GM20431 (cell line): ENCODE data around the gene AFAP1.

Source experiments
- in situ Hi-C: fragments of 300-500 bp; cut with MseI, MboI; formaldehyde crosslinking; loops from one replicate; pipeline ENCODE4 v1.15.0; 2020; ENCODE audit warnings: low sequenced_read_pairs; ENCODE audit not compliant: unreplicated experiment

The AFAP1 gene

GRCh38 chr4:7736436-7737267, 203.0 kb downstream of the AFAP1 start:
- in situ Hi-C loops: no loop called here

GRCh38 chr4:7735961-7736360, 203.7 kb downstream of the AFAP1 start:
- in situ Hi-C loops: no loop called here

DNA sequence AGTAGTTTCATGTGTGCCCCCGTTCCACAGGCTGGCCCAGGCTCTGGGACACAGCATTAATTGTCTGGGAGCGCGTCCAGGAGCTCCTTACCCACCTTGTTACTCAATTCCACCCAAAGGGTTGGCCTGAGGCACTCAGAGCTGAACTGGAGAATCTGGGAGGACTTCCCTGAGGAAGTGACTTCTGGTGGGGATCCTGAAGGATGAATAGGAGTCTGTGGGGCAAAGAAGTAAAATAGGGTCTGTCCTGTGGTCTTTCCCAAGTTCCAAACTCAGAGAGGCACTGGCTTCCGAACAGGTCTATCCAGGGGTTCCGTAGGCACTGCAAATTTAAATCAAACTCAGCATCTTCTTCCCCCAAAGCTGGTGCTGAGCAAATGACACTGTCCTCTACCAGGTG, 204.3 kb downstream of the AFAP1 start:
- in situ Hi-C loops: no loop called here

DNA sequence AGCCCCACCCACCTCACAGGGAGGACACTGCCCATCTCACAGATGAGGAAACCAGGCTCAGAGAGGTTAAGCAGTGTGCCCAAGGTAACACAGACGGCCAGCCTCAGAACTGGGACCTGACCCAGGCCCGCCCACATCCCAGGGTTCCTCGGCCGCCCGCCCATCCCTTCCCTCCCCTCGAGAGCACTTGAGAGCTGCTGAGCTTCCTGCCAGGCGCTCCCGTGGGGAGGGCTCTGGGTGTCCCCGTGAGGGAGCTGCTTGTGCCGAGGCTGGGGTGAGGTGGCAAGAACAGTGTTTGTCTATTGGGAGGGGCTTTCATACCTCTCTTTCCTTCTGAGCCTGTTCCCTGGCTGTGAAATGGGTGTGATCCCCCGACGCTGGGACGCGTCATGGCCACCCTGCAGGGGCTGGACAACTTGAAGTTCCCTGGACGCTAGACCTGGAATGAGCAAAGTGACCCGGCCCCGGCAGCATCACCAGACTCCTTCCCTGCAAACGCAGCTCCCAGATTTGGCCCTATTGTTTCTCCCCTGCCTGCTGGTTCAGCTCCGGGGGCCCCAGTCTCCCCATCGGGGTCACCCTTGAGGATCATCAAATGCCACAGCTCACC, 204.9 kb downstream of the AFAP1 start:
- in situ Hi-C loops: no loop called here

DNA sequence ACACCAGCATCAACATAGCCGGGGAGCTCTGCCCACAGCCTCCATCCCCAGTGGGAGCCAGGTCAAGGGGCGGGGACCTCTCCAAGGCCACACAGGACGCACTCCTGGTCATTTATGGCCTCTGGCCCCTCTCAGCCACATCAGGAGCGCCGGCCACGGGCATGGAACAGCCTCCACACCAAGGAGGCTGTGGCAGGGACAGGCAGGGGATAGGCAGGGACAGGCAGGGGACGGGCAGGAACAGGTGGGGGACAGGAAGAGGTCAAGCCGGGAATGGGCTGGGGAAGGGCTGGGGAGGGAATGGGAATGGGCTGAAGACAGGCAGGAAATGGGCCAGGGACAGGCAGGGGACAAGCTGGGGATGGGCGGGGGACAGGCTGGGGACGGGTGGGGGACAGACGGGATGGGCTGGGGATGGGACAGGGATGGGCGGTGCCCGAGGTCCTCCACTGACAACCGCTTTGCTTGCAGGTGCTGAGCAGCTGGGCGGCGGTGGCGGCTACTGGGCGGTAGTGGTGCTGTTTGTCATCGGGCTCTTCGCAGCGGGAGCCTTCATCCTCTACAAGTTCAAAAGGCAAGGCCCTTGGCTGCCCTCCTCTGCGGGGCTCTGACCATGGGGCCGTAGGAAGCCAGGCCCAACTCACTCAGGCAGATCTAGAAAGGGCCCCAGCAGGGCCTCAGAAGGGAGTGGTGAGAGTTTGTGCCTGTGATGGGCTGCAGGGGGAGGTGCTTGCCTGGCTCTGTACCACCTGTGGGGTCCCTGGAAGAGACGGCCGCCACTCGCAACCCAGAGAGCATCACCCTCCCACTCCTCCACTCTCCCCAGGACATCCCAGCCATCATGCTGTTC, 205.6 kb downstream of the AFAP1 start:
- in situ Hi-C loops: no loop called here

DNA sequence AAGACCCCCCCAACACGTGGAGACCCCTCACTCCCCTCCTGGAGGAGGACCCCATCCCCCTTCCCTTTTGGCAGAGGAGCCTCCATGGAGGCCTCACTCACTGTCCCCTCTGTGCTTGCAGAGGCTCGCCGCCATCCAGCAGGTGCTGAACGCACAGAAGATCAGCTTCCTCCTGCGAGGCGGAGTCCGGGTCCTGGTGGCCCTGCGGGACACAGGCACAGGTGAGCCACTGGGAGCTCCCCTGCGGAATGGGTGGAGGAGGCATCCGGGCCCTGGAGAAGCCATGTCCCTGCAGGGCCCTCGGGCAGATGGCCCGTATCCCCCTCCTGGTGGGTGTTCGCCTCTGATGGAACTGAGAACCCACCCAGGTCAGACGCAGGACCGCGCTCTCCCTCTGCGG, 206.5 kb downstream of the AFAP1 start:
- in situ Hi-C loops: no loop called here

DNA sequence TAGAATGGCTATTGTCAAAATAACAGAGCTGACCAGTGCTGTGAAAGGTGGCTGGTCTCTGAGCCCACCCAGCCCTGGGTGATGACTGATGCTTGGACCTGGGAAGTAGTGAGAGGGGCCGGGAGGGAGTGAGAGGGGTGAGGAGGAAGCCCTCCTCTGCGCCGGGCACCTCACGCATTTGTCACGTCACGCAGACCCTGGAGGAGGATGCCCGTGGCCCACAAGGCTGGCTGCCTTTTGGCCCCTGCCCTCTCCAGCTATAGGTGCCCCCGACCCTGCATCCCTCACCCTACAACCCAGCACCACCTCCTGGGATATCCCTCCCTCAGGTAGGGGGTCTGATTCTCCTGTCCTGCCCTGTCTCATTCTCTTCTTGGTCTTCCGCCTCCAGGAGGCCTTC, 207.4 kb downstream of the AFAP1 start:
- in situ Hi-C loops: no loop called here

DNA sequence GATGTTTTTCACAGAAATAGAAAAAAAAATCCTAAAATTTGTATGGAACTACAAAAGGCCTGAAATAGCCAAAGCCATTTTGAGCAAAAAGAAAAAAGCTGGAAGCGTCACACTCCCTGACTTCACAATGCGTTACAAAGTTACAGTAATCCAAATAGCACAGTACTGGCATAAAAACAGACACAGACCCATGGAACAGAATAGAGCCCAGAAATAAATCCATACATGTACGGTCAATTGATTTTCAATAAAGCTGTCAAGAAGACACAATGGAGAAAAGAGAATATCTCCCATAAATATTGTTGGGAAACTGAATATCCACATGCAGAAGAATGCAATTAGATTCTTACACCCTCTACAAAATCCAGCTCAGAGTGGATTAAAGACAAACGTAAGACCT, 208.2 kb downstream of the AFAP1 start:
- in situ Hi-C loops: no loop called here

GRCh38 chr4:7727749-7728148, 211.9 kb downstream of the AFAP1 start:
- in situ Hi-C loops: no loop called here

DNA sequence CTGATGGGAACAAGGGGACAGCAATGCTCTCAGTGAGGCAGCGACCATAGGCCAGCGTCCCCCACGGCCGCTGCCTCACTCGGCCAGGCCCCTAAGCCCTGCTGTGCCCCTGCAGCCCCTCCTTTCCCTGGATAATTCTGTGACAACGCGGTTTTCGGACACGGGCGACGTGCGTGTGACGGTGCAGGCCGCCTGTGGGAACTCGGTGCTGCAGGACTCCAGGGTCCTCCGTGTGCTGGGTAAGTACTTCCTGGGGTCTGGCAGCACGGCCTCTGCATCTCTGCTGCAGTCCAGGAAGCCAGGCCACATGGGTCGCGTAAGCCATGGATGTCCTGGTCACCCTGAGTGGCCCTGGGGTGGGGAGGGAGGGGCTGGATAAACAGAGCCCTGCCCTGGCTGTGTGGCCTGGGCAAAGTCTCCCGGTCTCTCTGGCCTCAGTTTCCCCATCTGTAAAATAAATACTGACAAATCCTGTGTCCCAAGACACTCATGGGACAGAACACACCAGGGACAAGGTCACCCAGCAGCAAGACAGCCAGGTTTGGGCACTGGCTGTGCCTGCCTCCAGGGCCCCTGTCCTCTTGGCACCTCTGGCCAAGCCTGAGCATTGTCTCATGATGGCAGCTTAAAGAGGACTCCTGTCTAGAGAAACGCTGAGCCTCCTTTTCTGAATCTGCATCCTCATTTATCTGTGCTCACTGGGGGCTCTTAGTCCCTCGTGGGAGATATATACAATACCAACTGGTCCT, 212.8 kb downstream of the AFAP1 start:
- in situ Hi-C loops: no loop called here

DNA sequence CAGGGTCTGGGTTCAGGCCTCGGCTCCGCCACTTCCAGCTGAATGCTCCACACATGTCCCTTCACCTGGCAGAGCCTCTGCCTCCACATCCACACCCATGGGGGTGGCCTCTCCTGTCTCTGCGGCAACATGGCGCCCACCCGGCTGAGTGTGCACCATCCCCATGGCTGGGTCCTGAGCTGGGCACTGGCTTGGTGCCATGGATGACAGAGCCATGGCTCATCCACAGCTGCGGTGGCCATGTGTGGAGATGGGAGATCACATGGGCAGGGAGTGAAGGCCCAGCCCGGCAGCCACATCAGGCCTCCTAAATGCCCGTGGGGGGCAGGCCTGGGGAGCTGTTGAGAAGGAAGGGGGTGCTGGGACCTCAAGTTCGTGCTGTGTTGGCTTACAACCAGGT, 213.7 kb downstream of the AFAP1 start:
- in situ Hi-C loops: no loop called here

DNA sequence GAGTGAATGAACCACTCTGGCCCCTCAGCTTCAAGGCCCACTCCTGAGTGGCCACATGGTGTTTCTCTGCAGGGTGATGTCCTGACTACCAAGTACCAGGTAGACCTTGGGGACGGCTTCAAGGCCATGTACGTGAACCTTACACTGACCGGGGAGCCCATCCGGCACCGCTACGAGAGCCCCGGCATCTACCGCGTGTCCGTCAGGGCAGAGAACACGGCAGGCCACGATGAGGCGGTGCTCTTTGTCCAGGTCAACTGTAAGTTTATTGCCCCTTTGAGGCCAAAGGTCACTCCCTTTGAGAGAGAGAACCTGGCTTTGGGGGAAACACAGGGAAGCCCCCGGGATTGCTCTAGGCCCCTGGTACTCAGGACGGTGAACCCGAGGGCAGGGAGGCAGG, 216.0 kb downstream of the AFAP1 start:
- in situ Hi-C loops: no loop called here

DNA sequence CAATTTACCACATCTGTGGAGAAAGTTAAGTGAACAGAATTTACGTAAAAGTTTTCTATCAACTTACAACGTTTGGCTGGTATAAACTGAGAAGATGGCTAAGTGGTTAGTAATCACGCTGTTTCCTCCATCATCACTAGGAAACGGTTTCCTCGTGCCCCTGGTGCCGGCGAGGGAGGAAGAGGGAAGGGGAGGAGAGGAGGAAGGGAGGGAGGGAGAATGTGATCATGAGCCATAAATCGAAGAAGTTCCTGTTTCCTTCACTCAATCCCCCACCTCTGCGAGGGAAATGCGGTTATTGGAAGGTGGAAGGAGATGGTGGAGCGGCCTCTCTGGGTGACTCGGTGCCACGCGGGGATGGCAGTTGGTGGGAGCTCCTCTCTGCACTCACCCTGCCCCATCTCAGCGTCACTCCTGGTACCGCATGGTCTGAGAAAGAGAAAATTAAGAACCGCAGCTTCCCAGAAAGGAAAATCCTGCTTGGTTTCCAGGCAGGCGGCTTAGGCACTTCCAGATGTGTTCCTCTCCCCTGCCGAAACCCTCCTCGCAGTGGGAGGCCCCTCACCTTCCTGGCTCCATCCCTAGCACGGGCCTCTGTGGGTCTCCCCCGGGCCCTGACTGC, 216.8 kb downstream of the AFAP1 start:
- in situ Hi-C loops: no loop called here

DNA sequence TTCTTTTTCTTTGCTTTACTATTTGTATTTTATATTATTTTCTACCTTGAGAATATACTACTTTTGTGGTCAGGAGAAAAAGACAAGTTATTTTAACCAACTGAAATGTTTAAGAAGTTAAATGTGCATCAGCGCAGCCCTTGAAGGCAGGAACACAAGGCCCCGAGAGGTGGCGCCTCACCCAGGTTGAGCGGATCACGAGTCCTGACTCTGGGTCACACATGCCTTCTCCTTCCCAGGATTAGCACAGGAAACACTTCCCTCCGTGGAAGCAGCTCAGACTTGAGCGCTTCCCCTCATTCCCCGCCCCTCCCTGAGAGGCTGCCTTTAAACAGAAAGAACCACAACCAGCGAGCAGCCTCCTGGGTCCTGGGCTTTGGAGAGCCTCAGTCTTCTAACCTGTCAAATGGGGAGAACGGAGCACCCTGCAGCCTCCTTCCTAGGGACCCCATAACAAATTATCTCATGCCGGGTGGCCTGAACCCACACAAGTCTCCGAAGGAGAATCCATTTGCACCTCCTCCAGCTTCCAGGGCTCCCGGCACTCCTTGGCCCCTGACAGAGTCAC, 217.6 kb downstream of the AFAP1 start:
- in situ Hi-C loops: no loop called here

DNA sequence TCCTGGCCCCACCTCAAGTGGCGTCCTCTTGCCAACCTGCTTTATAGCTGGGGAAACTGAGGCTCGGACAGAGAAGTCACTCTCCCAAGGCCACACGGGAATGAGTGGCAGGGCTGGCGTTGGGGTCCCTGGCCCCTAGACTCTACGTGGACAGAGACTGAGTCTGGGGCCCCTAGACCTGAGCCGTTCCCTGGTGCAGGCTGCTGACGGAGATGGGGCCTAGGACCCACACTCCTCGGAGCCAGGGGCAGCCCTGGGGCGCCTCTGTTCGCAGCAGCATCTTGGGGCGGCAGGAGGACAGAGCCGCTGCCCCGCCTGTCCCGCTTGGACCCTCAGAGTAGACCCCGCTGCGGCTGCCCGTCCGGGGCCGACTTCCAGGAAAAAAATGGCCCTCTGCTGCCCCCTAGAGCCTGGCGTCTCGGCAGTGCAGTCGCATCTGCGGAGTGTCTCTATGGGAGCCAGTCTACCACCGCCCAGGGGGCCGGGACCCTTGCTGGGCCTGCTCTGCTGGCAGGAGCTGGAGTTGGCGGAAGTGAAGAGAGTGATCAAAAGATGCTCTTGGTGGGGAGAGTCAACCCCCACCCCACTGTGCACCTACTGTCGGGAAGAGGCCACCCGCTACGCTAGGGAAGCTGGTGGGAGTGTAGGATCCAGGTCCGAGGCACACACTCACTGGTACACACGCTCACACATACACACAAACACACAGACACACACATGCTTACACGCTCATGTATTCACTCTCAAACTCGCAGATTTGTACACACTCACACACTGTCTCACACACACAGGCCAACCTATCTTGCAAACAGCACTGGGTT, 220.1 kb downstream of the AFAP1 start:
- in situ Hi-C loops: no loop called here

GRCh38 chr4:7717946-7718490, 221.6 kb downstream of the AFAP1 start:
- in situ Hi-C loops: no loop called here

DNA sequence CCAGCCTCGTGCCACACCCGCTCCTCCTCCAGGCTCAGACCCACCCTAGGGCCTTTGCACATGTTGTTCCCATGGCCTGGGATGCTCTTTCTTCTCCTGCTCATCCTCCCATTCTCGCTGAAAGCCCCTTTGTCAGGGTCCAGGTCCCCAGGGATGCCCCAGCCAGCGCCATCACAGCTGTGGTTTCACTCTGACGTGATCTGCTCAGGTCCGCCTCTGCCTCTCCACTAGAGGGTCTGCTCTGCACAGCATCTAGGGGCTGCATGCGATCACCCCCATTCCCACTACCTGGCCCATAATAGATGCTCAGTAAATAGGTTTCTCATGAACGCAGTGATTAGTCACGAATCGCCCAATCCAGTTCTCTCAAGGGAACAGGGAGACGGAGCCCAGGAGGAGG, 222.5 kb downstream of the AFAP1 start:
- in situ Hi-C loops: no loop called here

DNA sequence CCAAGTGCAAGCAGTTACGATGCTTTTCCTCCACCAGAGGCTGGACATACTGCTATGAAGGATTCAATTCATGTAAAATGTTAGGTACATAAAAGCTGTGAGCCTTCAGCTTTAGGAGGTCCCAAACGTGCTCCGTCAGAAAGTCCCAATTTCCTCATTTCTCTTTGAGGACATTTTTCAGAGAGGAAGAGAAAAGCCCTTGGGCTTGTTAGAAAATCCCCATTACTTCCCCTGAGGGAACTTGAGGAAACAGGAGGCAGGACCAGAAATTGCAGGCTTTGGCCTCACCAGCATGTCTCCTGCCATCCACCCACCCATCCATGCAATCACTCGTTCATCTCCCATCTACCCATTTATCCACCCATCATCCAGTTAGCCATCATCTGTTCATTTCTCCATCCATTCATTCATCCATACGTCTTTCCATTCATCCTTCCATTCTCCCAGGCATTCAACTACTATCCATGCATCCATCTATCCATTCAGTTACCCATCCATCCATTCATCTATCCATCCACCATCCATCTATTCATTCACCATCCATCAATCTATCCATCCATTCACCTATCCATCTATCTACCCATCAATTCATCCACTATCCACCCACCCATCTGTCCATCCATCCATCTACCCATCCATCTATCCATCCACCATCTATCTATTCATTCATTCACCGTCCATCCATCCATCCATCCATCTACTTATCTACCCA, 223.5 kb downstream of the AFAP1 start:
- in situ Hi-C loops: no loop called here
